Neural cell (in vitro differentiated cells): Measurements from ENCODE around the gene L2HGDH. TPM values are rescaled to one million over a fixed set of nuclear protein-coding genes. Genes with fewer than 3 reads are reported as not detected.

Experiments
- H2AFZ ChIP-seq: fragments of 200-600, 300-800 bp; sonication (generic), shearing (Covaris generic); 2 replicates; pipeline ENCODE4 v1.6.0; 2014; ENCODE audit warnings: low read depth, mild to moderate bottlenecking, antibody characterized with exemption, low read length, moderate library complexity
- H3F3A ChIP-seq: fragments of 200-600 bp; shearing (Covaris generic); 2 replicates; pipeline ENCODE4 v1.6.1; 2016; ENCODE audit warnings: mild to moderate bottlenecking, moderate library complexity, mixed read lengths, antibody characterized with exemption, low read length; ENCODE audit not compliant: insufficient read depth, poor library complexity, severe bottlenecking
- H3K27ac ChIP-seq: fragments of 200-600, 300-800 bp; sonication (generic), shearing (Covaris generic); 2 replicates; pipeline ENCODE4 v1.5.1; 2014; ENCODE audit warnings: mild to moderate bottlenecking, low read length, moderate library complexity
- H3K27me3 ChIP-seq: fragments of 300-800, 200-600 bp; sonication (generic), shearing (Covaris generic); 2 replicates; pipeline ENCODE4 v1.6.0; 2014; ENCODE audit warnings: mild to moderate bottlenecking, low read depth, low read length, moderate library complexity; ENCODE audit not compliant: insufficient read depth
- H3K36me3 ChIP-seq: fragments of 300-800, 200-600 bp; sonication (generic), shearing (Covaris generic); 2 replicates; pipeline ENCODE4 v1.5.1; 2014; ENCODE audit warnings: mild to moderate bottlenecking, antibody characterized with exemption, low read length, moderate library complexity; ENCODE audit not compliant: insufficient read depth
- H3K4me2 ChIP-seq: fragments of 300-800, 200-600 bp; sonication (generic), shearing (Covaris generic); 2 replicates; pipeline ENCODE4 v1.6.0; 2014; ENCODE audit warnings: mild to moderate bottlenecking, low read length
- H3K4me3 ChIP-seq: fragments of 300-800, 200-600 bp; sonication (generic), shearing (Covaris generic); 2 replicates; pipeline ENCODE4 v1.5.1; 2014; ENCODE audit warnings: mild to moderate bottlenecking, low read length, moderate library complexity
- H3K79me2 ChIP-seq: fragments of 200-600 bp; shearing (Covaris generic); replicated peaks from 2 replicates; pipeline ENCODE4 v1.6.0; 2014; ENCODE audit warnings: mild to moderate bottlenecking, low read length, moderate library complexity; ENCODE audit not compliant: insufficient read depth
- H3K9ac ChIP-seq: fragments of 300-800, 200-600 bp; sonication (generic), shearing (Covaris generic); 2 replicates; pipeline ENCODE4 v1.6.1; 2016; ENCODE audit warnings: mild to moderate bottlenecking, low read length, mixed read lengths
- H3K9me2 ChIP-seq: fragments of 200-600 bp; shearing (Covaris generic); 2 replicates; pipeline ENCODE4 v1.6.1; 2016; ENCODE audit warnings: mild to moderate bottlenecking, low read length, mixed read lengths; ENCODE audit not compliant: insufficient read depth
- H3K9me3 ChIP-seq: fragments of 200-600, 300-800 bp; sonication (generic), shearing (Covaris generic); 2 replicates; pipeline ENCODE4 v1.6.1; 2016; ENCODE audit warnings: mild to moderate bottlenecking, mixed run types, low read length, moderate library complexity, mixed read lengths
- H4K20me1 ChIP-seq: fragments of 200-600 bp; shearing (Covaris generic); 2 replicates; pipeline ENCODE4 v1.6.1; 2016; ENCODE audit warnings: mild to moderate bottlenecking, mixed run types; ENCODE audit not compliant: insufficient read depth
- CTCF ChIP-seq: fragments of 450-650 bp; IDR thresholded peaks from 2 replicates; pipeline ENCODE4 v1.5.1; 2014; ENCODE audit warnings: antibody characterized with exemption, mild to moderate bottlenecking, moderate library complexity; ENCODE audit not compliant: poor library complexity, severe bottlenecking
- EP300 ChIP-seq: fragments of 450-650 bp; conservative IDR thresholded peaks from 2 replicates; pipeline ENCODE4 v1.6.1; 2014; ENCODE audit warnings: antibody characterized with exemption, mild to moderate bottlenecking, moderate library complexity; ENCODE audit not compliant: poor library complexity, severe bottlenecking
- EZH2 ChIP-seq: fragments of 200-600, 300-800 bp; shearing (Covaris generic), sonication (generic); IDR thresholded peaks from 2 replicates; pipeline ENCODE4 v1.6.1; 2014; ENCODE audit warnings: antibody characterized with exemption, low read length, borderline replicate concordance, mild to moderate bottlenecking; ENCODE audit not compliant: insufficient read depth, poor library complexity, severe bottlenecking
- MXI1 ChIP-seq: fragments of 450-650 bp; conservative IDR thresholded peaks from 2 replicates; pipeline ENCODE4 v1.6.1; 2014; ENCODE audit warnings: antibody characterized with exemption, mild to moderate bottlenecking; ENCODE audit not compliant: poor library complexity, severe bottlenecking
- POLR2AphosphoS5 ChIP-seq: IDR thresholded peaks from 2 replicates; pipeline ENCODE4 v1.6.1; 2012
- RAD21 ChIP-seq: fragments of 450-650 bp; conservative IDR thresholded peaks from 2 replicates; pipeline ENCODE4 v1.6.1; 2014; ENCODE audit warnings: antibody characterized with exemption, mild to moderate bottlenecking, moderate library complexity
- REST ChIP-seq: IDR thresholded peaks from 2 replicates; pipeline ENCODE4 v1.6.1; 2012; ENCODE audit warnings: borderline replicate concordance
- SMC3 ChIP-seq: fragments of 450-650 bp; conservative IDR thresholded peaks from 2 replicates; pipeline ENCODE4 v1.6.1; 2014; ENCODE audit warnings: antibody characterized with exemption, mild to moderate bottlenecking, moderate library complexity; ENCODE audit not compliant: poor library complexity
- TAF1 ChIP-seq: IDR thresholded peaks from 2 replicates; pipeline ENCODE4 v1.6.1; 2012; ENCODE audit warnings: low read depth
- polyA plus RNA-seq: library from polyadenylated mRNA; depleted of rRNA; stranded (reverse); fragments of >200 nt; gene quantifications from 2 replicates; pipeline ENCODE4 v1.2.3, GENCODE V29; 2014

The L2HGDH gene
- polyA plus RNA-seq, 1 donor from 2014 or later: 8.9 TPM

- H3K9me3 ChIP-seq: no peaks in the 10 kb centered on the region
- H2AFZ ChIP-seq: no peak overlapping the region
- no peak for TF ChIP-seq POLR2AphosphoS5
- no peaks in the 10 kb centered on the region for H4K20me1 ChIP-seq
- no peak overlapping the region for H3K4me2 ChIP-seq
- H3K27me3 ChIP-seq: no peaks in the 10 kb centered on the region
- H3K9ac ChIP-seq: no peak overlapping the region
- H3K79me2 ChIP-seq: no peaks in the 10 kb centered on the region
- no peak overlapping the region for H3K27ac ChIP-seq
- H3K4me3 ChIP-seq: no peak overlapping the region
- no peaks in the 10 kb centered on the region for H3K36me3 ChIP-seq
- H3F3A ChIP-seq: no peaks in the 10 kb centered on the region
- no peaks in the 10 kb centered on the region for H3K9me2 ChIP-seq
Observed at GRCh38 chr14:50338587-50338986, 26.6 kb upstream of the L2HGDH start.

GRCh38 chr14:50335989-50336824 lies 24.2 kb upstream of the L2HGDH start:
- Histone ChIP-seq H2AFZ (peak overlapping the region; percentile 11), H3K9me3 (no peaks in the 10 kb centered on the region), H3K36me3 (no peaks in the 10 kb centered on the region), H3K79me2 (no peaks in the 10 kb centered on the region), H3K27ac (peak overlapping the region; percentile 91), H4K20me1 (no peaks in the 10 kb centered on the region), H3K27me3 (no peaks in the 10 kb centered on the region), H3K9me2 (no peaks in the 10 kb centered on the region), H3K4me2 (peak overlapping the region; percentile 30), H3K9ac (peak overlapping the region; percentile 66), H3F3A (no peaks in the 10 kb centered on the region), H3K4me3 (peak overlapping the region; percentile 39)
- no peak for TF ChIP-seq TAF1
- TF ChIP-seq MXI1: no peak
- TF ChIP-seq POLR2AphosphoS5: peak; percentile 9
- peak; percentile 37 for TF ChIP-seq REST

GRCh38 chr14:50335389-50335788 lies 23.4 kb upstream of the L2HGDH start:
- H3K9ac ChIP-seq: peak overlapping the region; percentile 66
- no peaks in the 10 kb centered on the region for H3K36me3 ChIP-seq
- no peaks in the 10 kb centered on the region for H3K9me2 ChIP-seq
- H3K4me3 ChIP-seq: peak overlapping the region; percentile 39
- H3K4me2 ChIP-seq: peak overlapping the region; percentile 30
- no peaks in the 10 kb centered on the region for H3F3A ChIP-seq
- H3K27ac ChIP-seq: peak overlapping the region; percentile 91
- H3K79me2 ChIP-seq: no peaks in the 10 kb centered on the region
- no peaks in the 10 kb centered on the region for H4K20me1 ChIP-seq
- H2AFZ ChIP-seq: peak overlapping the region; percentile 11
- TF ChIP-seq EP300 (peak; percentile 84), SMC3 (peak; percentile 21), CTCF (peak; percentile 49), RAD21 (peak; percentile 43), MXI1 (no peak), POLR2AphosphoS5 (peak; percentile 83), EZH2 (no peak), REST (peak; percentile 79), TAF1 (no peak)
- H3K27me3 ChIP-seq: no peaks in the 10 kb centered on the region
- H3K9me3 ChIP-seq: no peaks in the 10 kb centered on the region
